Mucosa of descending colon (tissue), 3 donors: ENCODE measurements around the gene GLS. TPM values are rescaled to one million over a fixed set of nuclear protein-coding genes. Genes with fewer than 3 reads are reported as not detected.

ENCODE experiments used
- ATAC-seq: fragments of 200-7000 bp; cut with Tn5 transposase; one replicate; pipeline ENCODE4 v1.9.1; 2020; ENCODE audit warnings: mild to moderate bottlenecking, moderate library complexity
- DNase-seq, 3 donors: peaks; one replicate each; pipeline ENCODE4 v3.0.0-alpha.2; 2020
- H3K36me3 ChIP-seq: fragments of 200-600 bp; one replicate; pipeline ENCODE4 v1.8.0; 2021; ENCODE audit warnings: low read depth, mild to moderate bottlenecking
- H3K4me1 ChIP-seq: fragments of 200-600 bp; one replicate; pipeline ENCODE4 v1.8.0; 2021; ENCODE audit warnings: low read depth, mild to moderate bottlenecking
- H3K4me3 ChIP-seq: fragments of 200-600 bp; one replicate; pipeline ENCODE4 v1.8.0; 2021; ENCODE audit warnings: mild to moderate bottlenecking
- H3K9me3 ChIP-seq: fragments of 200-600 bp; one replicate; pipeline ENCODE4 v1.8.0; 2021; ENCODE audit warnings: mild to moderate bottlenecking
- intact Hi-C, 2 donors: fragments of 100-400 bp; cut with DNase I in 1 of 2; cut with micrococcal nuclease in 1 of 2; formaldehyde crosslinking; loops; one replicate each; pipeline versions ENCODE4 v1.11.0 to v1.11.1; 2022; cut with DNase I, micrococcal nuclease
- total RNA-seq, 3 donors: library from RNA; stranded (reverse); fragmentation: NEBNext Ultra II Directional in 2 of 3; extraction: Animal tissue kit (Norgen Biotek cat#: 25700) in 2 of 3; gene quantifications; one replicate each; pipeline versions ENCODE4 v1.2.1 to v1.2.4, GENCODE V29; 2021 to 2023
- TF ChIP-seq, protein P1 (sequence below): fragments of 200-600 bp; IDR thresholded peaks from one replicate; pipeline ENCODE4 v1.8.0; 2022; ENCODE audit warnings: antibody characterized with exemption, mild to moderate bottlenecking
- donor health status: DM: no; HTN: no; CAD: no; lungs with moderate emphysema.
- donor health status: DM: no; HTN: no; CAD: no.
- donor health status: DM: no; HTN: yes; CAD: no.

Gene GLS
- total RNA-seq, 3 donors from 2014 or later, result 49.8 to 91.9 (median 77.0) TPM

DNA sequence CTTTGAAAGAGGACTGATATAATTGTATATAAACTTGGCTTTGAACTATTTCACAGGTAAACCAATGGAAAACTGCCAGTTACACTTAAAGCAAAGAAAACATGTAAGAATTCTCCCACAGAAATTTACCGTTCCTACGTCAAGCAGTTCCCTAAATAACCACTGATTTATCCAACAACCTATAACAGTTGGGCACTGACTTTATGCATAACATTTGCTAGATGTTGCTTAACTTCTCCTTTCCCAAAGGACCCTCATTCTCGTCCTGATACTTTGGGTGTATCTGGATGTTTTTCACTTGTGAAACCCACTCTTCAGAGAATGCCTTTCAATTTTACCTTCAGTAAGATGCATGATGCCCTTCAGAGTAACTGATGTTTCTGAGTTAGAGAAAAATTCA is 89.5 kb downstream of the GLS start:
- intact Hi-C loops, result no loop called here
- Histone ChIP-seq H3K4me3 (no peak overlapping the region), H3K4me1 (no peaks in the 10 kb centered on the region), H3K36me3 (peaks cover 9% of the 10 kb centered on the region), H3K9me3 (no peaks in the 10 kb centered on the region)
- DNase-seq (no peak), ATAC-seq (no peak)
- TF ChIP-seq, protein P1, sequence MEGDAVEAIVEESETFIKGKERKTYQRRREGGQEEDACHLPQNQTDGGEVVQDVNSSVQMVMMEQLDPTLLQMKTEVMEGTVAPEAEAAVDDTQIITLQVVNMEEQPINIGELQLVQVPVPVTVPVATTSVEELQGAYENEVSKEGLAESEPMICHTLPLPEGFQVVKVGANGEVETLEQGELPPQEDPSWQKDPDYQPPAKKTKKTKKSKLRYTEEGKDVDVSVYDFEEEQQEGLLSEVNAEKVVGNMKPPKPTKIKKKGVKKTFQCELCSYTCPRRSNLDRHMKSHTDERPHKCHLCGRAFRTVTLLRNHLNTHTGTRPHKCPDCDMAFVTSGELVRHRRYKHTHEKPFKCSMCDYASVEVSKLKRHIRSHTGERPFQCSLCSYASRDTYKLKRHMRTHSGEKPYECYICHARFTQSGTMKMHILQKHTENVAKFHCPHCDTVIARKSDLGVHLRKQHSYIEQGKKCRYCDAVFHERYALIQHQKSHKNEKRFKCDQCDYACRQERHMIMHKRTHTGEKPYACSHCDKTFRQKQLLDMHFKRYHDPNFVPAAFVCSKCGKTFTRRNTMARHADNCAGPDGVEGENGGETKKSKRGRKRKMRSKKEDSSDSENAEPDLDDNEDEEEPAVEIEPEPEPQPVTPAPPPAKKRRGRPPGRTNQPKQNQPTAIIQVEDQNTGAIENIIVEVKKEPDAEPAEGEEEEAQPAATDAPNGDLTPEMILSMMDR, result no peak

DNA sequence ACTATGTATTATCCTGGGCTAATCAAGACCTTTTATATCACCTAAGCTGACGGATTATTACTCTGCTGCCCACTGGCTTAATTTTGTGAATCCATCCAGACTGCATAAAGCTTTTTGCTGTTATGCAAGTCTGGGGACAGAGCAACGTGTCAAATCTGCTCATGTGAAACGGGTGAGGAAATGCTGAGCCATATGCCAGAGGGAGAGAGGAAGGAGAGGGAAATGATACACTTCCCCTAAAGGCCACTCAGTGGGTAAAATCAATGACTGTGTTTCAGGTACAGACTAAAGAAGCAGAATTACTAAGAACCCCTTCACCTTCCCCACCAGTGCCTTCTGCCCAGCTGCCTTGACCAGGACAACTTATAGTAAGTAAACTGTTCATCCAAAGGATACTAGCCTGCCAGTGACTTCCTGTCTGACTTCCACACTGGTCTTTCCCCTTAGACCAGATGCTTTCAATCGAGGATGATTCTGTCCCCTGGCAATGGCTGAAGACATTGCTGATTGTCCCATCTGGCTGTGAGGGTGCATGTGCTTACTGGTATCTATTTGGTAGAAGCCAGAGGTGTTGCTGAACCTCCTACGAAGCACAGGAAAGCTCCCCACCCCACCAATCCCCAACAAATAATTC is 90.4 kb downstream of the GLS start:
- Histone ChIP-seq H3K4me1 (no peaks in the 10 kb centered on the region), H3K4me3 (no peak overlapping the region), H3K36me3 (peaks cover 9% of the 10 kb centered on the region), H3K9me3 (no peaks in the 10 kb centered on the region)
- intact Hi-C loops, result no loop called here
- ATAC-seq (no peak), DNase-seq (no peak)
- TF ChIP-seq, protein P1, result no peak

DNA sequence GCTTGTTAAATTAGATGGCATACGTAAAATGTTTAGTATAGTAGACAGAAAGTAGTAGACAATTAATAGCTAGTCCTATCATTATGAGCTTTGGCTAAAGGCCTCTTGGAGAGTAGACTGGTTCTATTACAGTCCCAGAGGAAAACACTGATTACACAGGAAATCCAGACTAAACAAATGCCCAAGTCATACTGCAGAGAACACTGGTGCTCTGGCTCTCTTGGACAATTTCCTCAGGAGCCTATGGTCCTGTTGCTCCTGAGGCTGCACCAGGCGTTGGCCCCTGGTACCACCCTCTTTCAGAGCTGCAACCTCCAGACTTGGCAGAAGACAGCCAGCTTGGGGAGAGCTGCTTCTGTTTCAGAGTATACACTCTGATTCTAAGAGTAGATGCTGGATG is 91.6 kb downstream of the GLS start:
- intact Hi-C loops, result no loop called here
- DNase-seq, result no peak
- no peak for ATAC-seq
- Histone ChIP-seq H3K36me3 (peaks cover 9% of the 10 kb centered on the region), H3K4me1 (no peaks in the 10 kb centered on the region), H3K9me3 (no peaks in the 10 kb centered on the region), H3K4me3 (no peak overlapping the region)
- TF ChIP-seq, protein P1, result no peak

DNA sequence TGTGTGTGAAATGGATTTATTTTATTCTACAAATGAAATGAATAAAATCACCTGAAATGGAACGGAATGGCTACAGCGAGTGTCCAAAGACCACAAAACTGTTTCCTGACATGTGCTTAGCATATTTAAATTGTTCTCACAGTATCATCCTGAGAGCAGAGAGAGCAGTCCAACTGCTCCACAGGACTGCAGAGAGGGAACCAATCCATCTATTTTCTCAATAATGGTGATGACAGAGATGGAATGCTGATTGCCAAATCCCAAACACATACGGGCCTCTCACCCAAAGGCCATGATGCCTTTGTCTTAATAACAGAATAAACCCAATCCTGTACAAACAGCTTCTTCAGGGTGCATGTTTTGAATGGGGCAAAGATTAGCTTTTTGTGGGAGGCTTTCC is 92.2 kb downstream of the GLS start:
- Histone ChIP-seq H3K9me3 (no peaks in the 10 kb centered on the region), H3K4me1 (no peaks in the 10 kb centered on the region), H3K4me3 (no peak overlapping the region), H3K36me3 (peaks cover 9% of the 10 kb centered on the region)
- no peak for DNase-seq
- intact Hi-C loops, result no loop called here
- TF ChIP-seq, protein P1, result no peak
- no peak for ATAC-seq

DNA sequence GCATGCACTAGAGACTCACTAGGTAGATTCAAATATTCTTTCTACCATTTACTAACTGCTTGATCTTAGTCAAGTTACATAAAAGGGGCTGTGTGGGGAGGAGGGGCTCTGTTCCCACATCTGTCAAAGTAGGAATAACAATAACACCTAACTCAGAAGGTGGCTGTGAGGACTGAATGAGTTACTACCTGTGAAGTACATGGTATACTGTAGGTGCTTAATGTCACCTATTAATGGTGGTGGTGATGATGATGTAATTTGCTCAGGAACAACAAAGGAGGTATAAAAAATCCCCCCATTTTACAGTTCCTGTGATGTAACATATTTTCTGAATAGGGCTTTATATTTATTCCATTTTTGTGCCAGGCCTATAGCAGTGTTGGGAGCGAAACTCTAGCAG is 92.6 kb downstream of the GLS start:
- TF ChIP-seq, protein P1, result no peak

More for the DNA sequence above, 92.6 kb downstream of the GLS start:
- Histone ChIP-seq H3K4me3 (no peak overlapping the region), H3K36me3 (peaks cover 9% of the 10 kb centered on the region), H3K4me1 (no peaks in the 10 kb centered on the region), H3K9me3 (no peaks in the 10 kb centered on the region)
- DNase-seq, result no peak
- no peak for ATAC-seq
- intact Hi-C loops, result no loop called here
